Hepatocyte (in vitro differentiated cells): Measurements from ENCODE around the gene TRMT13.

Experiments
- EZH2 ChIP-seq: fragments of 200-600 bp; sonication (generic); IDR thresholded peaks from 2 replicates; pipeline ENCODE4 v1.6.1; 2016; ENCODE audit warnings: antibody characterized with exemption, mild to moderate bottlenecking, borderline replicate concordance
- EZH2phosphoT487 ChIP-seq: fragments of 200-600 bp; sonication (generic); IDR thresholded peaks from one replicate; pipeline ENCODE4 v1.6.1; 2018; ENCODE audit warnings: antibody characterized with exemption, mild to moderate bottlenecking, low read depth, moderate library complexity; ENCODE audit not compliant: unreplicated experiment, severe bottlenecking
- TF ChIP-seq, protein P1 (sequence below): fragments of 200-600 bp; sonication (generic); IDR thresholded peaks from 2 replicates; pipeline ENCODE4 v1.5.1; 2016; ENCODE audit warnings: antibody characterized with exemption, mild to moderate bottlenecking; ENCODE audit not compliant: poor library complexity

DNA sequence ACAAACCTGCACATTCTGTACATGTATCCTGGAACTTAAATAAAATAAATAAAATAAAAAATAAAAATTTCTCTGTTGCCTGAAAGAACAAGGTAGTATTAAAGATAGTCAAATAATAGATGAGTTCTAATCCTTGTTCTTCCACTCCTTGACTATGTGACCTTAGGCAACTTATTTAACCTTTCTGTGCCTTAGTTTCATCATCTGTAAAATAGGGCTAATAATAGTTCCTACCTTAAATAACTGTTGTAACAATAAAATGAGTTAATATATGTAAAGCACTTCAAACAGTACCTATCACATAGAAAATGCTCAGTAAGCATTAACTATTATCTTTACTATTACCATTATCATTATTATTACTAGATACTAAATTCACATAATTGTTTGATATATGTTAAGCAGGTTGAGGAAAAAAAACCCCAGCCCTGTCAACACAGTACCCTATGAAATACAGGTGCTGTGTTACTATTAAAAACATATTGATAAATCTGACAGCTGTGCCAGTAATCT is 23.4 kb upstream of the TRMT13 start:
- TF ChIP-seq, protein P1, sequence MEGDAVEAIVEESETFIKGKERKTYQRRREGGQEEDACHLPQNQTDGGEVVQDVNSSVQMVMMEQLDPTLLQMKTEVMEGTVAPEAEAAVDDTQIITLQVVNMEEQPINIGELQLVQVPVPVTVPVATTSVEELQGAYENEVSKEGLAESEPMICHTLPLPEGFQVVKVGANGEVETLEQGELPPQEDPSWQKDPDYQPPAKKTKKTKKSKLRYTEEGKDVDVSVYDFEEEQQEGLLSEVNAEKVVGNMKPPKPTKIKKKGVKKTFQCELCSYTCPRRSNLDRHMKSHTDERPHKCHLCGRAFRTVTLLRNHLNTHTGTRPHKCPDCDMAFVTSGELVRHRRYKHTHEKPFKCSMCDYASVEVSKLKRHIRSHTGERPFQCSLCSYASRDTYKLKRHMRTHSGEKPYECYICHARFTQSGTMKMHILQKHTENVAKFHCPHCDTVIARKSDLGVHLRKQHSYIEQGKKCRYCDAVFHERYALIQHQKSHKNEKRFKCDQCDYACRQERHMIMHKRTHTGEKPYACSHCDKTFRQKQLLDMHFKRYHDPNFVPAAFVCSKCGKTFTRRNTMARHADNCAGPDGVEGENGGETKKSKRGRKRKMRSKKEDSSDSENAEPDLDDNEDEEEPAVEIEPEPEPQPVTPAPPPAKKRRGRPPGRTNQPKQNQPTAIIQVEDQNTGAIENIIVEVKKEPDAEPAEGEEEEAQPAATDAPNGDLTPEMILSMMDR = no peak
- TF ChIP-seq EZH2phosphoT487 (no peak), EZH2 (no peak)
